B cell (primary cell): ENCODE data around the gene OSTF1. TPM values are rescaled to one million over a fixed set of nuclear protein-coding genes. Genes with fewer than 3 reads are reported as not detected.
A peak's percentile ranks its signal among the peaks of the same experiment; 100 is the strongest.

Experiments used
- ATAC-seq: fragments of 200-7000 bp; cut with Tn5 transposase; one replicate; pipeline ENCODE4 v1.10.0; 2021; ENCODE audit warnings: low read depth, mild to moderate bottlenecking, moderate number of reproducible peaks, moderate library complexity
- CTCF ChIA-PET: fragments of 350-600 bp; sonication (Branson Sonifier 250); formaldehyde crosslinking; loops from one replicate; lab custom pipeline; 2021; ENCODE audit warnings: antibody characterized with exemption, inconsistent platforms; lab: Charles Lee
- POLR2A ChIA-PET: fragments of 350-600 bp; sonication (Branson Sonifier 250); formaldehyde crosslinking; loops from one replicate; lab custom pipeline; 2021; ENCODE audit warnings: antibody characterized with exemption; lab: Charles Lee
- DNase-seq: peaks from one replicate; pipeline ENCODE4 v3.0.0; 2013
- H2AFZ ChIP-seq: 2 replicates; pipeline ENCODE4 v1.6.1; 2012; ENCODE audit warnings: mild to moderate bottlenecking, low read depth, low read length; ENCODE audit not compliant: insufficient read depth, poor library complexity, severe bottlenecking
- H3K27ac ChIP-seq, 2 donors: 1 replicate in 1 of 2; 2 replicates in 1 of 2; pipeline ENCODE4 v1.5.1; 2012 to 2013; ENCODE audit warnings: low read length in 2 of 2, mild to moderate bottlenecking in 2 of 2, moderate library complexity in 1 of 2
- H3K27me3 ChIP-seq, 4 experiments: fragments of 200-600 bp in 1 of 4; sonication (generic) in 1 of 4; replicated peaks in 1 of 4; 1 replicate in 2 of 4; 2 replicates in 2 of 4; pipeline versions ENCODE4 v1.6.1 to v1.7.0; 2013 to 2016; ENCODE audit warnings: low read length in 3 of 4, mild to moderate bottlenecking in 2 of 4, mixed read lengths in 1 of 4, moderate library complexity in 1 of 4; ENCODE audit not compliant: insufficient read depth in 4 of 4, control insufficient read depth in 3 of 4; ENCODE audit errors: control extremely low read depth in 1 of 4
- H3K36me3 ChIP-seq, 2 experiments: replicated peaks in 1 of 2; 1 replicate in 1 of 2; 2 replicates in 1 of 2; pipeline versions ENCODE4 v1.6.1 to v1.7.1; 2013; ENCODE audit warnings: low read length in 1 of 2; ENCODE audit not compliant: insufficient read depth in 2 of 2, control insufficient read depth in 1 of 2; ENCODE audit errors: control extremely low read depth in 1 of 2, extremely low read depth in 1 of 2
- H3K4me1 ChIP-seq, 2 donors: fragments of 200-600 bp in 1 of 2; sonication (generic) in 1 of 2; 1 replicate in 1 of 2; 2 replicates in 1 of 2; pipeline versions ENCODE4 v1.5.1 to v1.6.1; 2013 to 2017; ENCODE audit warnings: low read length in 2 of 2; ENCODE audit not compliant: control insufficient read depth in 2 of 2, insufficient read depth in 2 of 2
- H3K4me2 ChIP-seq: replicated peaks from 2 replicates; pipeline ENCODE3; 2012; ENCODE audit warnings: mild to moderate bottlenecking, low read depth, low read length; ENCODE audit not compliant: poor library complexity, severe bottlenecking
- H3K4me3 ChIP-seq, 5 experiments: fragments of 200-600 bp in 1 of 5; sonication (generic) in 1 of 5; 1 replicate in 3 of 5; 2 replicates in 2 of 5; pipeline versions ENCODE4 v1.5.1 to v1.7.0; 2011 to 2016; ENCODE audit warnings: low read length in 4 of 5, mild to moderate bottlenecking in 4 of 5, low read depth in 2 of 5, control low read depth in 1 of 5, moderate library complexity in 1 of 5; ENCODE audit not compliant: insufficient read depth in 1 of 5; ENCODE audit errors: control extremely low read depth in 1 of 5, extremely low read depth in 1 of 5
- H3K79me2 ChIP-seq: fragments of 200-600 bp; sonication (generic); one replicate; pipeline ENCODE4 v1.6.0; 2016; ENCODE audit warnings: low read length; ENCODE audit not compliant: control insufficient read depth, insufficient read depth
- H3K9ac ChIP-seq: fragments of 200-600 bp; sonication (generic); 2 replicates; pipeline ENCODE4 v1.6.1; 2017; ENCODE audit warnings: mild to moderate bottlenecking, low read length, moderate library complexity
- H3K9me3 ChIP-seq, 3 donors: one replicate each; pipeline versions ENCODE4 v1.6.1 to v1.7.1; 2013; ENCODE audit warnings: low read length in 2 of 3; ENCODE audit not compliant: control insufficient read depth in 2 of 3, insufficient read depth in 1 of 3; ENCODE audit errors: control extremely low read depth in 1 of 3
- H4K20me1 ChIP-seq: 2 replicates; pipeline ENCODE4 v1.6.0; 2012; ENCODE audit warnings: mild to moderate bottlenecking, low read length; ENCODE audit not compliant: insufficient read depth, control insufficient read depth, poor library complexity, severe bottlenecking
- H3K27ac Mint-ChIP-seq: one replicate; pipeline ENCODE4 v1.8.0; 2021; ENCODE audit warnings: mixed read lengths
- H3K27me3 Mint-ChIP-seq: one replicate; pipeline ENCODE4 v1.8.0; 2021; ENCODE audit warnings: mixed read lengths
- H3K4me1 Mint-ChIP-seq: one replicate; pipeline ENCODE4 v1.8.0; 2021; ENCODE audit warnings: mixed read lengths
- H3K4me3 Mint-ChIP-seq: one replicate; pipeline ENCODE4 v1.8.0; 2021; ENCODE audit warnings: mixed read lengths
- H3K9me3 Mint-ChIP-seq: one replicate; pipeline ENCODE4 v1.8.0; 2022; ENCODE audit warnings: mixed read lengths; ENCODE audit not compliant: insufficient read depth
- CTCF ChIP-seq: fragments of 200-600 bp; IDR thresholded peaks from one replicate; pipeline ENCODE4 v1.8.0; 2022; ENCODE audit warnings: antibody characterized with exemption, mild to moderate bottlenecking
- EZH2 ChIP-seq: IDR thresholded peaks from 2 replicates; pipeline ENCODE4 v1.6.1; 2012; ENCODE audit warnings: borderline replicate concordance, low read depth, mild to moderate bottlenecking, moderate library complexity, low read length; ENCODE audit not compliant: insufficient read depth, poor library complexity, severe bottlenecking
- WGBS: methylation state at CpG from one replicate; pipeline ENCODE4 v1.1.5; 2013; ENCODE audit warnings: missing lambda C conversion rate; ENCODE audit not compliant: insufficient coverage; 5-methylcytosine and 5-hydroxymethylcytosine counted together
- intact Hi-C: fragments of 100-400 bp; cut with micrococcal nuclease; formaldehyde crosslinking; loops from one replicate; pipeline ENCODE4 v1.10.0; 2022
- polyA plus RNA-seq: library from polyadenylated mRNA; depleted of rRNA; stranded (reverse); fragments of >200 nt; gene quantifications from 2 replicates; pipeline ENCODE4 v1.2.3, GENCODE V29; 2012
- total RNA-seq, 2 donors: library from RNA; stranded (reverse); fragments of 120-200 nt in 1 of 2; gene quantifications; 1 replicate in 1 of 2; 2 replicates in 1 of 2; pipeline versions ENCODE4 v1.2.3 to v1.2.4, GENCODE V29; 2013 to 2022

The OSTF1 gene
- total and polyA plus RNA-seq, 2 donors (not counting 1 experiment from before 2014, with no cell fraction given): 33.8 to 62.0 TPM

GRCh38 chr9:75184471-75184870 is 96.2 kb downstream of the OSTF1 start:
- H3K9me3 ChIP-seq: no peaks in the 10 kb centered on the region
- Mint-ChIP-seq H3K4me3 (no peak overlapping the region), H3K4me1 (peaks cover 3% of the 10 kb centered on the region), H3K27me3 (no peaks in the 10 kb centered on the region), H3K9me3 (no peaks in the 10 kb centered on the region), H3K27ac (no peak overlapping the region)
- H4K20me1 ChIP-seq: no peaks in the 10 kb centered on the region
- no peak for ATAC-seq
- H3K79me2 ChIP-seq: no peaks in the 10 kb centered on the region
- H3K36me3 ChIP-seq: peaks cover 0 to 5% of the 10 kb centered on the region in 2 experiments
- H3K4me3 ChIP-seq: no peak overlapping the region
- CTCF ChIA-PET: interaction anchor here (0.6 to 1.2 kb wide), 4 partner anchors 15 to 264 kb away, joined by 3 read pairs; no protein-coding TSS in a partner anchor
- no peak overlapping the region for H3K27ac ChIP-seq
- WGBS: 33% methylated on average over 2 of the region's 3 CpGs
- POLR2A ChIA-PET: no interaction called here
- H3K4me2 ChIP-seq: no peak overlapping the region
- H3K27me3 ChIP-seq: no peaks in the 10 kb centered on the region
- H3K4me1 ChIP-seq: no peaks in the 10 kb centered on the region
- no peak for TF ChIP-seq CTCF
- no peak for TF ChIP-seq EZH2
- H2AFZ ChIP-seq: no peak overlapping the region
- intact Hi-C loops: no loop called here
- DNase-seq: no peak
- H3K9ac ChIP-seq: no peak overlapping the region

GRCh38 chr9:75185585-75186170 is 97.4 kb downstream of the OSTF1 start:
- Mint-ChIP-seq H3K4me3 (no peak overlapping the region), H3K9me3 (no peaks in the 10 kb centered on the region), H3K4me1 (peaks cover 3% of the 10 kb centered on the region), H3K27ac (no peak overlapping the region), H3K27me3 (no peaks in the 10 kb centered on the region)
- DNase-seq: peak; percentile 23
- no peak overlapping the region for H3K9ac ChIP-seq
- H4K20me1 ChIP-seq: no peaks in the 10 kb centered on the region
- no peak overlapping the region for H3K4me3 ChIP-seq
- no peak for ATAC-seq
- no peak overlapping the region for H3K4me2 ChIP-seq
- ChIA-PET CTCF (interaction anchor here (0.9 to 1.9 kb wide), 9 partner anchors 10 to 1117 kb away, joined by 3 to 8 read pairs (median 4); no protein-coding TSS in a partner anchor), POLR2A (no interaction called here)
- no peaks in the 10 kb centered on the region for H3K9me3 ChIP-seq
- intact Hi-C loops: no loop called here
- no peaks in the 10 kb centered on the region for H3K79me2 ChIP-seq
- peaks cover 0 to 5% of the 10 kb centered on the region in 2 experiments for H3K36me3 ChIP-seq
- no peaks in the 10 kb centered on the region for H3K27me3 ChIP-seq
- no peak overlapping the region for H2AFZ ChIP-seq
- no peak for TF ChIP-seq EZH2
- peak; percentile 67 for TF ChIP-seq CTCF
- H3K27ac ChIP-seq: no peak overlapping the region
- H3K4me1 ChIP-seq: no peaks in the 10 kb centered on the region
- WGBS: 60% methylated on average over 1 of the region's 4 CpGs
